ENCODE results near the gene RPUSD1.
"Not testable (repeated sequence)": the region's sequence is repeated elsewhere in the genome, so short reads cannot be mapped to it uniquely, and the experiment has no call there.

The RPUSD1 gene

DNA sequence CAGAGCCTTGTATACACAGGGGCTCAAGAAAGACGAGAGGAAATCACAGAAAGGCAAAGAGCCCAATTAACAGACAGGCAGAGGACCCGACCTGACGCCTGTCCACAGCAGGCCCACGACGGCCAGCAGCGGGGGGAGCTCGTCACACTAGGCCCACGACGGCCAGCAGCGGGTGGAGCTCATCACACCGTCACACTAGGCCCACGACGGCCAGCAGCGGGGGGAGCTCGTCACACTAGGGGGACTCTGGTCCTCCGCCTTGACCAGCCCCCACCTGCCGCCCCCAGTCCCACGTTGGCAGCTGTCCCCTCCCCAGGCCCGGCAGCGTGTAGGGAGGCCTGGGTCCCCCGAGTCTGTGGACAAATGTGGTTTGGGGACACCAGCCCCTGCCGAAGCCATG, 36.0 kb upstream of the RPUSD1 start:
- no peak overlapping the region for H3K4me3 ChIP-seq (replicated peaks in 1 of 2; ENCODE audit: low read depth in 2 of 2, low read length in 2 of 2)
- DNase-seq (ENCODE audit: low read depth in 2 of 2): no peak
- no peak for TF ChIP-seq CTCF (IDR thresholded peaks at IDR 0.05; ENCODE audit: low read depth, low read length)

DNA sequence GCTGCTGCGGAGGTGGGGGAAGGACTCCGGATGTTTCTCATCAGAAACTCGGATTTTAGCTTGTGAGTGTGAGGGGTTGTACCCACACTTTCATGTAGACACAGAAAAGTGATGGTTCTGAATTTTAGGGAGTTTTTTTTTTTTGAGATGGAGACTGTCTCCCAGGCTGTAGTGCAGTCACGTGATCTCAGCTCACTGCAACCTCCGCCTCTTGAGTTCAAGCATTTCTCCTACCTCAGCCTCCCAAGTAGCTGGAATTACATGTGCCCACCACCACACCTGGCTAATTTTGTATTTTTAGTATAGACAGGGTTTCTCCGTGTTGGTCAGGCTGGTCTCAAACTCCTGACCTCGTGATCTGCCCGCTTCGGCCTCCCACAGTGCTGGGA, 34.7 kb upstream of the RPUSD1 start:
- no peak for DNase-seq (ENCODE audit: low read depth in 2 of 2)
- no peak for TF ChIP-seq CTCF (IDR thresholded peaks at IDR 0.05; ENCODE audit: low read depth, low read length)
- no peak overlapping the region for H3K4me3 ChIP-seq (replicated peaks in 1 of 2; ENCODE audit: low read depth in 2 of 2, low read length in 2 of 2)

DNA sequence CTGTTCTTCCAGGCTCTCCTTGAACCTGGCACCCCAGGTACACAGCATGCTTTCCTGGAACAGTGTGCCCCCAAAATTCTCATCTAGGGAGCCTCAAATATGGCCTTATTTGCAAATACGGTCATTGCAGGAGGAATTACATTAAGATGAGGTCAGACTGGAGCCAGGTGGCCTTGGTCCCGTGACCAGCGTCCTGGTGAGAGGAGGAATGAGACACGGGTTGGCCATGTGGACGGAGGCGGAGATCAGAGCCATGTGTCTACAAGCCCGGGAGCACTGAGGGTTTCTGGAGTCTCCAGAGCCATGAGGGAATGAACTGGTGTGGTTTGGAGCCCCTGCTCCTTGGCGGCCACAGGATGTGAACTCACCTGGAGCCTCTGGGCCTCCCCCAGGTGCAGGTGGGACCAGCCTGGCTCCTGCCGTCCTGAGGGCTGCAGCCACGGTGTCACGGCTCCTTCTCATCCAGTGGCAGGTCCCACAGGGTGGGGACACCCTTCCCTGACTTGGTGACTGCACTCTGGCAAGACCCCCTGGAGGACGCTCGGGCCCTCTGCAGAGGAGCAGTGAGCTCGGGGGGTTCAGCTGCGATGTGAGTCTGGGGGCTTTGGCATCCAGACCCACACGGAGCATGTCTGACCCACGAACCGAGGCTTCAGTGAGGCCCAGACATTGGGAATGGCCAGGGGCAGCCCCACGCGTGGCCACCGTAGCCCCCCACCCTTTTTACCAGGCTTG, 34.2 kb upstream of the RPUSD1 start:
- no peak for DNase-seq (ENCODE audit: low read depth in 2 of 2)
- H3K4me3 ChIP-seq (replicated peaks in 1 of 2; ENCODE audit: low read depth in 2 of 2, low read length in 2 of 2): no peak overlapping the region
- TF ChIP-seq CTCF (IDR thresholded peaks at IDR 0.05; ENCODE audit: low read depth, low read length): no peak

GRCh38 chr16:821751-822150, 33.6 kb upstream of the RPUSD1 start:
- no peak for TF ChIP-seq CTCF (IDR thresholded peaks at IDR 0.05; ENCODE audit: low read depth, low read length)
- DNase-seq (ENCODE audit: low read depth in 2 of 2): no peak
- no peak overlapping the region for H3K4me3 ChIP-seq (replicated peaks in 1 of 2; ENCODE audit: low read depth in 2 of 2, low read length in 2 of 2)

DNA sequence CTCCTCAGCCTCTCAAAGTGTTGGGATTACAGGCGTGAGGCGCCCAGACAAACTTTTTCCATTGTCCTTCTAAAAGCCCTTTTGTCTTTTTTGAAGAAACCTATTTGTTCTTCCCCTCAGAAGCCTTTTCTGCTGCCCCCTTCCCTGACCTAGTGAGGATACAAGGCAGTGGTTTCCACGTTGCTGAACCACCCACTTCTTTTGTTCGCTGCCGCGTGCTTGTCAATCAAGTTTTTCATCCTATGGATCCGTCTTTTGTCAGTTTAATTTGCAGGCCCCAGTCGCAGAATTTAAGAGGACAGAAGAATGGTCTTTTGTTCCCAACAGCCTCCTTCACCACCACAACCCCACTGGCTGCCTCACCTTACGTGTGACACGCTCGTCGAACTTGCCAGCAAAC, 32.6 kb upstream of the RPUSD1 start:
- no peak for TF ChIP-seq CTCF (IDR thresholded peaks at IDR 0.05; ENCODE audit: low read depth, low read length)
- no peak overlapping the region for H3K4me3 ChIP-seq (replicated peaks in 1 of 2; ENCODE audit: low read depth in 2 of 2, low read length in 2 of 2)
- no peak for DNase-seq (ENCODE audit: low read depth in 2 of 2)

DNA sequence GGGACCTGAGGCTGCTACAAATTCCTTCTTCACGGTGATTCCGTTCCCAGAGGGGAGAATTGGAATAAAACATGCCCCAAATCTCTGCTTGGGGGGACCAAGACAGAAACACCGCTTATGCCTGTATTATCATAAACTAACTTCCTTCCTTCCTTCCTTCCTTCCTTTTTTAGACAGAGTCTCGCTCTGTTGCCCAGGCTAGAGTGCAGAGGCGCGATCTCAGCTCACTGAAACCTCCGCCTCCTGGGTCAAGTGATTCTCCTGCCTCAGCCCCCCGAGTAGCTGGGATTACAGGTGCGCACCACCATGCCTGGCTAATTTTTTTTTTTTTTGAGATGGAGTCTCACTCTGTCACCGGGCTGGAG, 31.8 kb upstream of the RPUSD1 start:
- not testable (repeated sequence) for DNase-seq (ENCODE audit: low read depth in 2 of 2); H3K4me3 ChIP-seq (replicated peaks in 1 of 2; ENCODE audit: low read depth in 2 of 2, low read length in 2 of 2)

- no peak for TF ChIP-seq CTCF (IDR thresholded peaks at IDR 0.05; ENCODE audit: low read depth, low read length)
- no peak for DNase-seq (ENCODE audit: low read depth in 2 of 2)
- no peak overlapping the region for H3K4me3 ChIP-seq (replicated peaks in 1 of 2; ENCODE audit: low read depth in 2 of 2, low read length in 2 of 2)
Observed at GRCh38 chr16:819336-820043, 31.3 kb upstream of the RPUSD1 start.
